Measurements from ENCODE around the gene ADAMTSL3.

The ADAMTSL3 gene

GRCh38 chr15:83943043-83943442 is 289.1 kb downstream of the ADAMTSL3 start:
- H3K27me3 ChIP-seq (ENCODE audit: insufficient read depth, low read depth): no peaks in the 10 kb centered on the region
- no peaks in the 10 kb centered on the region for H3K4me1 ChIP-seq (ENCODE audit: low read depth, poor library complexity, severe bottlenecking)
- H3K79me2 ChIP-seq (ENCODE audit: insufficient read depth, low read depth): no peaks in the 10 kb centered on the region
- H2AFZ ChIP-seq (ENCODE audit: low read depth): no peak overlapping the region
- H3K36me3 ChIP-seq (ENCODE audit: insufficient read depth): no peaks in the 10 kb centered on the region
- H3K4me3 ChIP-seq (IDR thresholded peaks at IDR 0.05; ENCODE audit: insufficient read depth, low read depth, low read length): no peak overlapping the region
- TF ChIP-seq, protein P1, sequence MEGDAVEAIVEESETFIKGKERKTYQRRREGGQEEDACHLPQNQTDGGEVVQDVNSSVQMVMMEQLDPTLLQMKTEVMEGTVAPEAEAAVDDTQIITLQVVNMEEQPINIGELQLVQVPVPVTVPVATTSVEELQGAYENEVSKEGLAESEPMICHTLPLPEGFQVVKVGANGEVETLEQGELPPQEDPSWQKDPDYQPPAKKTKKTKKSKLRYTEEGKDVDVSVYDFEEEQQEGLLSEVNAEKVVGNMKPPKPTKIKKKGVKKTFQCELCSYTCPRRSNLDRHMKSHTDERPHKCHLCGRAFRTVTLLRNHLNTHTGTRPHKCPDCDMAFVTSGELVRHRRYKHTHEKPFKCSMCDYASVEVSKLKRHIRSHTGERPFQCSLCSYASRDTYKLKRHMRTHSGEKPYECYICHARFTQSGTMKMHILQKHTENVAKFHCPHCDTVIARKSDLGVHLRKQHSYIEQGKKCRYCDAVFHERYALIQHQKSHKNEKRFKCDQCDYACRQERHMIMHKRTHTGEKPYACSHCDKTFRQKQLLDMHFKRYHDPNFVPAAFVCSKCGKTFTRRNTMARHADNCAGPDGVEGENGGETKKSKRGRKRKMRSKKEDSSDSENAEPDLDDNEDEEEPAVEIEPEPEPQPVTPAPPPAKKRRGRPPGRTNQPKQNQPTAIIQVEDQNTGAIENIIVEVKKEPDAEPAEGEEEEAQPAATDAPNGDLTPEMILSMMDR (conservative IDR thresholded peaks at IDR 0.05; ENCODE audit: low read depth, low read length): no peak
- no peak overlapping the region for H3K4me2 ChIP-seq
- no peaks in the 10 kb centered on the region for H4K20me1 ChIP-seq (ENCODE audit: insufficient read depth)
- H3K9ac ChIP-seq: no peak overlapping the region
- H3K27ac ChIP-seq: no peak overlapping the region

GRCh38 chr15:83943849-83944404 is 290.0 kb downstream of the ADAMTSL3 start:
- Histone ChIP-seq H3K36me3 (ENCODE audit: insufficient read depth) (no peaks in the 10 kb centered on the region), H3K27ac (no peak overlapping the region), H2AFZ (ENCODE audit: low read depth) (no peak overlapping the region), H4K20me1 (ENCODE audit: insufficient read depth) (no peaks in the 10 kb centered on the region), H3K4me3 (IDR thresholded peaks at IDR 0.05; ENCODE audit: insufficient read depth, low read depth, low read length) (no peak overlapping the region), H3K9ac (no peak overlapping the region), H3K27me3 (ENCODE audit: insufficient read depth, low read depth) (no peaks in the 10 kb centered on the region), H3K79me2 (ENCODE audit: insufficient read depth, low read depth) (no peaks in the 10 kb centered on the region), H3K4me1 (ENCODE audit: low read depth, poor library complexity, severe bottlenecking) (no peaks in the 10 kb centered on the region), H3K4me2 (no peak overlapping the region)
- TF ChIP-seq, protein P1 (conservative IDR thresholded peaks at IDR 0.05; ENCODE audit: low read depth, low read length): no peak

DNA sequence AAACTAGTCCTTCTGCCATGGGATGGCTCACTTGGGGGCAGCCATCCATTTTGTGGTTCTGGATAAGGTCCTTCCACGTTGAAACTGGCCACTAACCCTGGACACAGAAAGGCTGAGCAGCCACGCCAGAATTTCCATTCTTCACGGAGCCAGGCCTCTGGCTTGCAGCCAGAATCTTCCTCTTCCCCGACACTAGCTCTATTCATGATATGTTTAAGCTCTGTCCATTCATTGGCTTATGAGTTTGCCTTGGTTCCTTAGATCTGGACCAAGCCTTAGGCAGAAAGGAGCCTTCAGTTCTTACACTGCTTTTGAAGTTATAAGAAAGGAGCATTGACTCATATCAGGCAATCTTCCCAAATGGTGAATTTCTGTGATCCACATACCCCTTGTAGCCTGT is 293.2 kb downstream of the ADAMTSL3 start:
- TF ChIP-seq, protein P1 (conservative IDR thresholded peaks at IDR 0.05; ENCODE audit: low read depth, low read length): no peak
- no peak overlapping the region for H2AFZ ChIP-seq (ENCODE audit: low read depth)
- no peak overlapping the region for H3K4me2 ChIP-seq
- H3K4me3 ChIP-seq (IDR thresholded peaks at IDR 0.05; ENCODE audit: insufficient read depth, low read depth, low read length): no peak overlapping the region
- H3K4me1 ChIP-seq (ENCODE audit: low read depth, poor library complexity, severe bottlenecking): no peaks in the 10 kb centered on the region
- no peaks in the 10 kb centered on the region for H3K36me3 ChIP-seq (ENCODE audit: insufficient read depth)
- H3K9ac ChIP-seq: no peak overlapping the region
- no peaks in the 10 kb centered on the region for H4K20me1 ChIP-seq (ENCODE audit: insufficient read depth)
- H3K27ac ChIP-seq: no peak overlapping the region
- H3K79me2 ChIP-seq (ENCODE audit: insufficient read depth, low read depth): no peaks in the 10 kb centered on the region
- no peaks in the 10 kb centered on the region for H3K27me3 ChIP-seq (ENCODE audit: insufficient read depth, low read depth)

DNA sequence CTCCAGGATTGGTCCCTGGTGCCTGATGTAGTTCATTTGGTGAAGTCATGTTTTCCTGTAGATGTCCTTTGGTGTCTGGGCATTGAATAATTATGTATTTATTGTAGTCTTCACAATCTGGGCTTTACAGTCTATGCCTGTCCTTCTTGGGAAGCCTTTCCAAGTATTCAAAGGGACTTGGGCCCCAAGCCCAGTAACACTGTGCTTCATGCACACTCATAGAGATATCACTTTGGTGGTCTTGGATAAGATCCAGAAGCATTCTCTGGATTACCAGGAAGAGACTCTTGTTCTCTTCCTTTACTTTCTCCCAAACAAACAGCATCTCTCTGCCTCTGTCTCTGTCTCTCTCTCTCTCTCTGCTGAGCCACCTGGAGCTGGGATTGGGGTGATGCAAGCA is 300.6 kb downstream of the ADAMTSL3 start:
- Histone ChIP-seq H3K4me1 (ENCODE audit: low read depth, poor library complexity, severe bottlenecking) (no peaks in the 10 kb centered on the region), H2AFZ (ENCODE audit: low read depth) (no peak overlapping the region), H3K27ac (no peak overlapping the region), H4K20me1 (ENCODE audit: insufficient read depth) (no peaks in the 10 kb centered on the region), H3K27me3 (ENCODE audit: insufficient read depth, low read depth) (no peaks in the 10 kb centered on the region), H3K36me3 (ENCODE audit: insufficient read depth) (no peaks in the 10 kb centered on the region), H3K9ac (no peak overlapping the region), H3K4me3 (IDR thresholded peaks at IDR 0.05; ENCODE audit: insufficient read depth, low read depth, low read length) (no peak overlapping the region), H3K4me2 (no peak overlapping the region), H3K79me2 (ENCODE audit: insufficient read depth, low read depth) (no peaks in the 10 kb centered on the region)
- TF ChIP-seq, protein P1 (conservative IDR thresholded peaks at IDR 0.05; ENCODE audit: low read depth, low read length): no peak

All from KMS-11 (cell line).